ENCODE results near the gene ITIH3.

GRCh38 chr3:52774066-52774713 is 20.4 kb upstream of the ITIH3 start:
- TF ChIP-seq POLR2A (IDR thresholded peaks at IDR 0.05): no peak
- TF ChIP-seq CTCF (IDR thresholded peaks at IDR 0.05): no peak
